Measurements from ENCODE around the gene EDARADD.

Gene EDARADD

GRCh38 chr1:236394879-236395229, 768 bp downstream of the EDARADD start:
- DNase-seq = no peak

GRCh38 chr1:236395230-236395946, 1.3 kb downstream of the EDARADD start:
- DNase-seq = peak; percentile 19

- DNase-seq = no peak
Observed at GRCh38 chr1:236395947-236396664, 2.0 kb downstream of the EDARADD start.

- DNase-seq = no peak
Observed at GRCh38 chr1:236396665-236397043, 2.6 kb downstream of the EDARADD start.

GRCh38 chr1:236397173-236397759, 3.2 kb downstream of the EDARADD start:
- no peak for DNase-seq

GRCh38 chr1:236398538-236398937, 4.5 kb downstream of the EDARADD start:
- no peak for DNase-seq

- DNase-seq = no peak
Observed at GRCh38 chr1:236400061-236400603, 6.0 kb downstream of the EDARADD start.

- no peak for DNase-seq
Observed at GRCh38 chr1:236401698-236402097, 7.6 kb downstream of the EDARADD start.

GRCh38 chr1:236403905-236404696, 10.0 kb downstream of the EDARADD start:
- DNase-seq = no peak

GRCh38 chr1:236407059-236407458, 13.0 kb downstream of the EDARADD start:
- DNase-seq = no peak

GRCh38 chr1:236413688-236414087, 19.6 kb downstream of the EDARADD start:
- no peak for DNase-seq

GRCh38 chr1:236416165-236416564, 22.1 kb downstream of the EDARADD start:
- no peak for DNase-seq

GRCh38 chr1:236417336-236417735, 23.2 kb downstream of the EDARADD start:
- no peak for DNase-seq

- DNase-seq = no peak
Observed at GRCh38 chr1:236419502-236419901, 25.4 kb downstream of the EDARADD start.

- no peak for DNase-seq
Observed at GRCh38 chr1:236421022-236421421, 26.9 kb downstream of the EDARADD start.

GRCh38 chr1:236421850-236422516, 27.9 kb downstream of the EDARADD start:
- DNase-seq = no peak

GRCh38 chr1:236422517-236422876, 28.4 kb downstream of the EDARADD start:
- no peak for DNase-seq

- DNase-seq = no peak
Observed at GRCh38 chr1:236425031-236425663, 31.1 kb downstream of the EDARADD start.

GRCh38 chr1:236426215-236426614, 32.1 kb downstream of the EDARADD start:
- DNase-seq = no peak

GRCh38 chr1:236429715-236430274, 35.7 kb downstream of the EDARADD start:
- DNase-seq = no peak

GRCh38 chr1:236433819-236434315, 39.8 kb downstream of the EDARADD start:
- DNase-seq = no peak

- no peak for DNase-seq
Observed at GRCh38 chr1:236438614-236439013, 44.5 kb downstream of the EDARADD start.
